Neural progenitor cell (in vitro differentiated cells): Measurements from ENCODE around the gene SBF2.

ENCODE experiments used
- EZH2 ChIP-seq: fragments of 200-600 bp; sonication (generic); IDR thresholded peaks from 2 replicates; pipeline ENCODE4 v1.6.1; 2017; ENCODE audit warnings: antibody characterized with exemption, mild to moderate bottlenecking, moderate library complexity
- EZH2phosphoT487 ChIP-seq: fragments of 200-600 bp; sonication (generic); IDR thresholded peaks from 2 replicates; pipeline ENCODE4 v1.6.1; 2017; ENCODE audit warnings: antibody characterized with exemption
- TF ChIP-seq, protein P1 (sequence below): fragments of 200-600 bp; sonication (generic); IDR thresholded peaks from 2 replicates; pipeline ENCODE4 v1.5.1; 2017; ENCODE audit warnings: antibody characterized with exemption, mild to moderate bottlenecking

DNA sequence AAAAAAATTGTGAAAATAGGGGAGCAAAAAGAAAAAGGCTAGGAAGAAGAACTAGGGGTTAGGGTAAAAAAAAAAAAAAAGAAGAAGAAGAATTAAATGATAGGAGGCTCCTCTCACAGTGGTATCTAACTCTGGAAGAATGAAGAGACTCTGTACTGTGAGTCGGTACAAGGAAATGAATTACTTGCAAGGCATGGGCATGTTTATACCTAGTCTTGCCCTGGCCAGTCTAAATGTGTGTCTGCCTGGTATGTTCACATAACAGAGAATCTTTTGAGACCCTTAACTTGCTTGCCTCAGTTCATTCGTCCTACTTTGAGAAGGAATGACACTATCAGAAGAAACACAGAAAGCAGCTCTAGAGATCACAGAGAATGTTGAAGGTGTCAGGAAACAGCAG is 470.6 kb downstream of the SBF2 start:
- TF ChIP-seq, protein P1, sequence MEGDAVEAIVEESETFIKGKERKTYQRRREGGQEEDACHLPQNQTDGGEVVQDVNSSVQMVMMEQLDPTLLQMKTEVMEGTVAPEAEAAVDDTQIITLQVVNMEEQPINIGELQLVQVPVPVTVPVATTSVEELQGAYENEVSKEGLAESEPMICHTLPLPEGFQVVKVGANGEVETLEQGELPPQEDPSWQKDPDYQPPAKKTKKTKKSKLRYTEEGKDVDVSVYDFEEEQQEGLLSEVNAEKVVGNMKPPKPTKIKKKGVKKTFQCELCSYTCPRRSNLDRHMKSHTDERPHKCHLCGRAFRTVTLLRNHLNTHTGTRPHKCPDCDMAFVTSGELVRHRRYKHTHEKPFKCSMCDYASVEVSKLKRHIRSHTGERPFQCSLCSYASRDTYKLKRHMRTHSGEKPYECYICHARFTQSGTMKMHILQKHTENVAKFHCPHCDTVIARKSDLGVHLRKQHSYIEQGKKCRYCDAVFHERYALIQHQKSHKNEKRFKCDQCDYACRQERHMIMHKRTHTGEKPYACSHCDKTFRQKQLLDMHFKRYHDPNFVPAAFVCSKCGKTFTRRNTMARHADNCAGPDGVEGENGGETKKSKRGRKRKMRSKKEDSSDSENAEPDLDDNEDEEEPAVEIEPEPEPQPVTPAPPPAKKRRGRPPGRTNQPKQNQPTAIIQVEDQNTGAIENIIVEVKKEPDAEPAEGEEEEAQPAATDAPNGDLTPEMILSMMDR, result no peak
- TF ChIP-seq EZH2 (no peak), EZH2phosphoT487 (no peak)
